IPS-18c (cell line): ENCODE results near the gene TAS2R60.
"Not testable (repeated sequence)": the region's sequence is repeated elsewhere in the genome, so short reads cannot be mapped to it uniquely, and the experiment has no call there.

ENCODE experiments used
- H3K4me3 ChIP-seq: 2 replicates; pipeline ENCODE4 v1.7.0; 2013; ENCODE audit warnings: low read depth, mild to moderate bottlenecking, low read length, moderate library complexity; ENCODE audit not compliant: insufficient read depth
- H3K9me3 ChIP-seq: one replicate; pipeline ENCODE4 v1.6.1; 2013; ENCODE audit warnings: mild to moderate bottlenecking, low read length, moderate library complexity; ENCODE audit not compliant: control insufficient read depth, insufficient read depth

The TAS2R60 gene

GRCh38 chr7:143408252-143408685 is 35.0 kb upstream of the TAS2R60 start:
- Histone ChIP-seq H3K9me3 (no peaks in the 10 kb centered on the region), H3K4me3 (peak overlapping the region; percentile 74)

- H3K4me3 ChIP-seq = peak within 1 kb of the TSS; percentile 74
- no peaks in the 10 kb centered on the region for H3K9me3 ChIP-seq
These were observed 34.3 kb upstream of the TAS2R60 start, which contains the start of gene EPHA1 for GRCh38 chr7:143408686-143409561. Gene EPHA1, minus strand, starts transcription at chr7:143408856. Its CDS starts 51 bp downstream, at chr7:143408805.

- Histone ChIP-seq H3K4me3 (no peak overlapping the region), H3K9me3 (no peaks in the 10 kb centered on the region)
These were observed 32.7 kb upstream of the TAS2R60 start for GRCh38 chr7:143410521-143411004.

GRCh38 chr7:143411976-143412708 is 31.1 kb upstream of the TAS2R60 start:
- Histone ChIP-seq H3K9me3 (no peaks in the 10 kb centered on the region), H3K4me3 (no peak overlapping the region)

GRCh38 chr7:143413123-143413522 is 30.1 kb upstream of the TAS2R60 start:
- no peak overlapping the region for H3K4me3 ChIP-seq
- H3K9me3 ChIP-seq = no peaks in the 10 kb centered on the region

DNA sequence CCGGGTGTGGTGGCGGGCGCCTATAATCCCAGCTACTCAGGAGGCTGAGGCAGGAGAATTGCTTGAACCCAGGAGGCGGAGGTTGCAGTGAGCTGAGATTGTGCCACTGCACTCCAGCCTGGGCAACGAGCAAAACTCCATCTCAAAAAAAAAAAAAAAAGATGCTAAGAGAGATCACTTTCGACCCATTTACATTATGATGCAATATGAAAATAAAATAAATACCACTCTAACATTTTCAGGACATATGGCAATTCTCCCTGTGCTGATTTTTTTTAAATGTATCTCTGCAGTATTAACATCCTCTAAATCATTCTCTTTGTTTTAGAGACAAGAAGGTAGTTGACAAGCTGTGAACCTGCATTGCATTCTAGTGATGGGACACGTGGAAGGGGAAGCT is 28.0 kb upstream of the TAS2R60 start:
- H3K9me3 ChIP-seq, H3K4me3 ChIP-seq: not testable (repeated sequence)

DNA sequence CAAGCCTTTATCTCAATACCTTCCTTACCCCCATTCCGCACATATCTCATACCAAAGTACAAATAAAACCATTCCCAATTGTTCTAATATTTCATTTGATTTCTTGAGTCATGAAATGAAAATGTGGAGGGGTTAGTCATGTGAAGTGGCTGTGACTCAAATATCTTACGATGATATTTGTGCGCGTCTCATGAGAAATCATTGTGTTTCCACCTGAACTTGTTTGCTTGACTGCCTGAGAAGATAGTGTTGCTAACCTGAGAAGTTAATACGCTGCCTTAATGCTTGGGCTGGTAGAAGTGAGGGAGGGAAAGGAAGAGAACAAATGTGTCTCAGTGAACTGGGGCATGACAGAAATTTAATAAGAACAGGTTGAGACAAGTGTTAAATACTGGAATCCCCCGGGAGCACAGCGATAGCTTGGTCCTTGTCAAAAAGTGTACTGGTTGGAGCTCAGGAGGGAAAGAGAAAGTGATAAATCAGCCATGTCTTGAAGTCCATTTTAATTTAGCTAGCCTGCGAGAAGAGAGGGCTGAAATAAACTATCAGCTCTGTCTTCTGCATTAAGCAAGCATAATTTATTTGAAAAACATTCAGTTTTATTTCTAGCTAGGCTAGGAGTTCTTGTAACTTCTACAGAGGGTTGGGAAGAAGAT is 27.4 kb upstream of the TAS2R60 start:
- Histone ChIP-seq H3K9me3 (peaks cover 4% of the 10 kb centered on the region), H3K4me3 (no peak overlapping the region)

GRCh38 chr7:143416565-143417149 is 26.6 kb upstream of the TAS2R60 start:
- peaks cover 9% of the 10 kb centered on the region for H3K9me3 ChIP-seq
- H3K4me3 ChIP-seq = no peak overlapping the region

GRCh38 chr7:143417734-143418383 is 25.4 kb upstream of the TAS2R60 start:
- H3K9me3 ChIP-seq = peaks cover 9% of the 10 kb centered on the region
- no peak overlapping the region for H3K4me3 ChIP-seq

DNA sequence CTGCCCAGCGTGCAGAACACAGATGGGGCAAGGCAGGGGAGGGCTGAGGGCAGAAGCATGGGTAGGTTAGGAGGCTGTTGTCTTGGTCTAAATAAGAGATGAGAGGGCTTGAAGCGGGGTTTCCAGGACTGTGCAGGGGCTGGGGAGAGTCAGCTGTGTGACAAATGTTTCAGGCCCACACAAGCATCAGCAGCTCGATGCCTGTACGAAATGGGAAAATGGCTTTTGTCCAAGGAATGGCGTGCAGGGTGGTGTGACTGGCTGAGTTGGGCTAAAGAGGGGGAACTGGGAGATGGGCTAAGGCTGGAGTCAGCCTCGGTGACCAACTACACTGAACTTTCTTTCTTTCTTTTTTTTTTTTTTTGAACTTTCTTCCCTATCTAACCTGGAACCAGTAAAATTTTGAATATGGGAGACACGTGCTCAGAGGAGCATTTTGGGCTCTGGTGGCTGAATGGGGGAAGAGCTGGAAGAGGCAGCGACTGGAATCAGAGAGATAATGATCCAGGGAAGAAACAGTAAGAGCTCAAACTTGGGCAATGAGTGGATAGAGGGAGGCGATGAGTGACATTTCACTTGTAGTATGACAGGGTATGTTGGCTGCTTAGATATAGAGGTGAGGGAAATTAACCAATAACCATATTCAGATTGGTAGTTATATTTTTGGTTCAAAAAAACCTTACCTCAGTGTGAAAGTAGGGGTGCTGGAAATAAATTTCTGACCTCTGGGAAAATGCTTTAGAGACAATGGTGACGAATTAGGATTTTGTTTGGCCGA is 24.4 kb upstream of the TAS2R60 start:
- Histone ChIP-seq H3K4me3 (no peak overlapping the region), H3K9me3 (peaks cover 9% of the 10 kb centered on the region)

GRCh38 chr7:143419880-143420279 is 23.4 kb upstream of the TAS2R60 start:
- H3K4me3 ChIP-seq = no peak overlapping the region

GRCh38 chr7:143420624-143421023 is 22.6 kb upstream of the TAS2R60 start:
- H3K9me3 ChIP-seq, H3K4me3 ChIP-seq: not testable (repeated sequence)

More at GRCh38 chr7:143419880-143420279, 23.4 kb upstream of the TAS2R60 start:
- H3K9me3 ChIP-seq = peaks cover 9% of the 10 kb centered on the region

- no peak overlapping the region for H3K4me3 ChIP-seq
- H3K9me3 ChIP-seq = peaks cover 9% of the 10 kb centered on the region
These were observed 21.2 kb upstream of the TAS2R60 start for GRCh38 chr7:143422033-143422432.

GRCh38 chr7:143424476-143424875 is 18.8 kb upstream of the TAS2R60 start:
- H3K9me3 ChIP-seq, H3K4me3 ChIP-seq: not testable (repeated sequence)

GRCh38 chr7:143426479-143427142 is 16.6 kb upstream of the TAS2R60 start:
- Histone ChIP-seq H3K9me3 (no peaks in the 10 kb centered on the region), H3K4me3 (no peak overlapping the region)
